Stimulated activated CD4-positive, alpha-beta T cell treated with anti-CD3 and anti-CD28 coated beads, Interleukin-2, amount 100 ng/mL, for 48 hours (primary cell): ENCODE measurements around the gene STK4.

Experiments used
- DNase-seq, 2 donors: peaks; one replicate each; pipeline ENCODE4 v3.0.0-alpha.2; 2020

The STK4 gene

DNA sequence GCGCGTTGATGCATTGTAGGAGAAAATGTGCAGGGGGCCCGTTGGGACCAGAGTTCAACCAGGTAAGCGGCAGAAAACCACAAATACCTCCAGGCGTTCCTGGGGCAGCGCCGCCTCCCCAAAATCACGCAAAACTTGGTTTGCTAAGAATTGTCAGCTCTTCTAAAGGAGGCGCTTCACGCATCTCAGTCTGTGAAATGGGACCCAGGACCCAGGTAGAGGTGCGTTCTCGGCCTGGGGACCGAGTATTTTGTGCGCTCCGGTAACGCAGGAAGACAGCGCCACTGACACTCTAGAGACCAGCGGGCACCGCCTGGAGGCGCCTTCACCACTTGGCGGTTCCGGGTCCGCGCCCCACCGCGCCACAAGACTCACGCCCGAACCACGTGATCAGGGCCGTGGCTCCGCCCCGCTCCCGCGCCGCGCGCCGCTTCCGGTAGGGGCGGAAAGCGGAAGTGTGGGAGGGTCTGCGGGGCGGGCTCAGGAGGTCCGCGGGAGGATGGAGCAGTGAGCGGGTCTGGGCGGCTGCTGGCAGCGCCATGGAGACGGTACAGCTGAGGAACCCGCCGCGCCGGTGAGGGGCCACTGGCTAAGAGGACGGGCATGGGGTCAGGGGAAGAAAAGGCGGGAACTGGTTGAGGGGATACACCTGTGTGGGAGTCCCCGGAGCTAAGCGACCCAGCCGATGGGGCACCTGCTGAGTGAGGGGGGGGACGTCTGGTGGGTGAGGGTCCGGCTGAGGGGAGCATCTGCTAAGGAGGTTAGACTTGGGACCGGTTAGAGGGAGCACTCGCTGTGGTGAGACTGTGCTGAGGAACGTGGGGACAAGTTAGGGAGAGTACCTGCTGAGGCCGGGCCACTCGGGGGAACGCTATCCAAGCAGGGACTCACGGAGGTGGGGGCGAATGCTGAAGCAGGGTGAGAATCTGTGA lies at the start of gene STK4:
STK4 (plus strand) TSS at position 483 of the 932 bp plus-strand sequence; CDS start at position 540, 57 bp downstream.
- peak; percentile 93 to 95 for DNase-seq

- DNase-seq = no peak
These were observed 49.7 kb upstream of the STK4 start for GRCh38 chr20:44916586-44916985.

DNA sequence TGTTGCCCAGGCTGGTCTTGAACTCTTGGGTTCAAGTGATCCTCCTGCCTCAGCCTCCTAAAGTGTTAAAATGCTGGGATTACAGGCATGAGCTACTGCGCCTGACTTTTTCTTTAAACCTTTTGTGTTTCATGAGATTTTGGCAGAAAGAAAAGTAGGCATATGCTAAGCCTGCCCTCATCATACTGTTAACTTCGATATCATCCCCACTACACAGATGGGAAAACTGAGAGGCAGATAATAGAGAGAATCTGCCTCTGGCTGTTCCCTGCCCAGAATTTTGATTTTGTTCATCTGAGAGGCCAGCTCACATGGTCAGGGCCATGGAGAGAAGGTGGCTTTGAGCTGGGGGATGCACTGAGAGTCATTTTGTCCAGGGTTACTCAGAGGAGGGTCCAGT lies 48.9 kb upstream of the STK4 start:
- DNase-seq = no peak

GRCh38 chr20:44918342-44918741 lies 48.0 kb upstream of the STK4 start:
- DNase-seq = no peak

GRCh38 chr20:44918761-44919160 lies 47.6 kb upstream of the STK4 start:
- DNase-seq = no peak

GRCh38 chr20:44921447-44921846 lies 44.9 kb upstream of the STK4 start:
- DNase-seq = no peak

- no peak for DNase-seq
These were observed 41.8 kb upstream of the STK4 start for GRCh38 chr20:44924541-44924940.

DNA sequence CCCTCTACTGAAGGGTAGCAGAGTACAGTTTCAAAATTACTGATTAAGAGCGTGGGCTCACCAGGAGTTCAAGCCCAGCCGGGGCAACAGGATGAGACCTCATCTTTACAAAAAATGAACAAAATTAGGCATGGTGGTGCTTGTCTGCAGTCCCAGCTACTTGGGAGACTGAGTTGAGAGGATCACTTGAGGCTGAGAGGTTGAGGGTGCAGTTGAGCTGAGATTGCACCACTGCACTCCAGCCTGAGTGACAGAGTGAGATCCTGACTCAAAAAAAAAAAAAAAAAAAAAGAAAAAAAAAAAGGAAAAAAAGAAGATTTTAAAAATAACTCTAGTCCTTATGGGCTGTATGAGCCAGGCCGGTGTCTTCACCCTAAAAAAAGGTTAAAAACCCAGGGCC lies 37.7 kb upstream of the STK4 start:
- DNase-seq = no peak

- no peak for DNase-seq
These were observed 35.7 kb upstream of the STK4 start for GRCh38 chr20:44930517-44931168.

- DNase-seq = no peak
These were observed 34.4 kb upstream of the STK4 start for GRCh38 chr20:44931911-44932310.

DNA sequence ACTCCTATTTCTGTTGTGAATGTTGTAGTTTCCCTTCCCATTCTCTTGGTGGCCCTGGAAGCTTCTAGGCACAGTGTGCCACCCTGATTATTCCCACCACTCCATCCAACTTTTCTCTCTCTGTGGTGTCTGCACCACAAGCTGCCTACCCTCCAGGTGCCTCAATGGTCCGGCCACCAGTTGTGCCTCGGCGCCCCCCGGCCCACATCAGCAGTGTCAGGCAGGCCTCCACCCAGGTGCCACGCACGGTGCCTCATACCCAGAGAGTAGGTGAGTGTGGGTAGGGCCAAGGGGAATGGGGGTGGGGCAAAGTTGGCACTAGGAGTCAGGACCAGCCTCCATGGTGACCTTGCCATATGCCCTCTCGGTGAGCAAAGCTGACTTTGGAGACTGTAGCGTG lies 33.4 kb upstream of the STK4 start:
- DNase-seq = no peak

DNA sequence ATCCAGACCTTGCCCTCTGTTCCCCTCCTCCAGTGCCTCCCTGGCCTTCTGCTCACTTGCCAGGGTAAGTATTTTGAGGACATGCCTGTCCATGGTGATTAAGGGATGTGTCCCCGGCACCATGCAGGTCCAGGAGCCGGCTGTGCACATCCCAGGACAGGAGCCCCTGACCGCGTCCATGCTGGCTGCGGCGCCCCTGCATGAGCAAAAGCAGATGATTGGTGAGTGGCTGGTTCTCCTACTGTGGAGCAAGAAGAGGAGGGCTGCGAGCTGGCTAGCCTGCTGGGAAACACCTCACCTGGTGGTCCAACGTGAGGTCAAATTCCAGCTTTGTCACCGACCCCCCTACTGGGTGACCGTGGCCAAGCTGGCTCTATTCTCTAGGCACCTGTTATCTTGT lies 29.8 kb upstream of the STK4 start:
- DNase-seq = no peak

- DNase-seq = no peak
These were observed 27.7 kb upstream of the STK4 start for GRCh38 chr20:44938637-44939036.

DNA sequence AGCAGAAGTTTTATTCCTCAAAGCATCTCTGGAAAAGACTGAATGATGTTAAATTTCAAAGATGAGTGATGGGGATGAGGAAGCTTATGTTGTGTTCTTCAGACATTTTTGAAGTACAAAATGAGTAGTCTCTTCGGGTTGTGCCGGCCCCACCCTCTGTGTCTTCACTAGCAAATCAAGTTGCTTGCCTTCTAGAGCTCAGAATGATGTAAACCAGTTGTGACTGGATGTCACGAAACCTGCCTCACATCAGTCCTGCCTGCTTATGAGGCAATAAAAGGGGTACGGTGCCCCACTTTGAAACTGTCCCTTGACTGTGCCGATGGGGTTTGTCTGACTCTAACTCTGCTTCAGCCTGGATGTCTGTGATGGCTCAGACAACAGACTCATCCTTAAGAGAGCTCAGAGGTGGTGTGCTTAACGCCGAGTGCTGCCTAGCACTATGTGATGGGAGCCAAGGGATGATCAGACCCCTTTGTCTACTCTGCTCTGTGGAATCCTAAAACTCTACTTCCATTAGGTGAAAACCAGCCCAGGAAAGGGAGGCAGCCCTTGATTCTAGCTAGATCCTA lies 25.1 kb upstream of the STK4 start:
- DNase-seq = no peak

DNA sequence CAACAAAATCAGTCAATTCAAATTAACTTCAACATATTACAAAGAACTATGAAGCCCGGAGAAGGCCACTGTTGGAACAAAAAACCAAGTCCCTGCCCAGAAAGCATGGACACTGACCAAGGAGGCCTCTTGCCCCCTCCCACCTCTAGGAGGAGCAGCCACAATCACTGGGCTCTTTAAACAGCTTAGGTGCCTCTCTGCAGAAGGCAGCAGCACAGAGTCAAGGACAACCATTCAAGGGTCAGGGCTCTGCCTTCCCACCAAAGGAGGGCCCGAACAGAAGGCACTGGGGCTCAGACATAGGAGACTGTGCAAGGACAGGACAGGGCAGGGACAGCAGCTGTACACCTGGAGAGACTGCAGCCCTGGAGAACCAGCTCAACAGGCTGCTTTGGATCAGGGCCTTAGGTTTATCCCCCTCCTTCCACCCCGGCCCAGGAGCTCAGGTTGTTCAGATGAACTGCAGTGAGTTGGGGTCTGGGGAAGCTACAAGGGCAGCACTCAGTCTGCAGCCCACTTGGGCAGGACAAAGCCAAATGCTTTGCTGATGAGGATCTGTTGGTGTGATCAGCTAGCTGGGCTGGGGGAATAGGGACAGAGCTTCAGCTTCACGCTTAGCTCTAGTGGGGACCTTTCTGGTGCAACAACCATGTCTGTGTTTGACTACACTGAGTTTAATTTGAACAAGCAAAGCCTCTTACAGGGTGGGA lies 23.9 kb upstream of the STK4 start:
- DNase-seq = no peak

- DNase-seq = no peak
These were observed 22.5 kb upstream of the STK4 start for GRCh38 chr20:44943828-44944227.

- no peak for DNase-seq
These were observed 21.1 kb upstream of the STK4 start for GRCh38 chr20:44945261-44945660.

DNA sequence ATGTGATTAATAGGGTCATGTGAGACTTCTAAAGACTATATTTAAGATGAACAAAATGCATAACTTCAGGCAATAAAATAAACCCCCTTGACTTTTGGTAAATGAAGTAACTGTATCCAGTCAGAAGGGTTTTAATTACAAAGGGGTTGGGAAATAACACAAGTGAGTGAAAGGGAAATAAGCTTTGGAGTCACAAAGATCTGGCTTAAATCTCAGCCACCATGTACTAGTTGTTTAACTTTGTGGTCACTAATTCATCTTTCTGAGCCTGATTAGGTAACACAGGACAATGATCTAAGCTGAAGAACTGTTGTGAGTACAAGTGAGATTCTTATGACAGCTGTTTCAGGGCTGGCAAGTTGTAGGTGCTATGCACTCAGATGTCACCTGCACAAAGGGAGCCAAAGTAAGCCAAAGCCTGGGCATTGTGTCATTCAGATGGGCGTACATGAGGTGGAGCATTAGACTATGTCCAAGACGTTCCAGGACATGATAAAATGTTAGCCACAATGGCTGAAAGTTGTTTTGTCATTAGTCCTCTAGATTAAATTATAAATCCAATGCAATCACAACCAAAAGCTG lies 19.9 kb upstream of the STK4 start:
- no peak for DNase-seq

DNA sequence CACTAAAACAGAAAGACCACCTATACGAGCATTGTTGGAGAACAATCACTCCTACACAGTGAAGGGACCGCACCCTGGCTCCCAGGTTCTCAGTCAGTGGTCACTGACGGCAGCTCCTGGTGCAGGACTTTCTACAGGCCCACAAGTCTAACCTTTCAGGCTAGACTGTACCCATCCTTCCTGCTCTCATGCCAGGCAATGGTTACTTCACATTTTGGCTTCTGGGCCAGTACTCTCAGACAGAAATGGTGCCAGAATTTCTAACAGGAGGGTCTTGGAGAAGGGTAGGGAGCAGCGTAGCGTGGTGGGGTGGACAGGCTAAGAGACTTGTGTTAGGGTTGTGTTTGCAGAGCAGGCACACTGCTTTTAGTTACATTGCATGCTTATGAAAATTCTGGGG lies 18.2 kb upstream of the STK4 start:
- no peak for DNase-seq

DNA sequence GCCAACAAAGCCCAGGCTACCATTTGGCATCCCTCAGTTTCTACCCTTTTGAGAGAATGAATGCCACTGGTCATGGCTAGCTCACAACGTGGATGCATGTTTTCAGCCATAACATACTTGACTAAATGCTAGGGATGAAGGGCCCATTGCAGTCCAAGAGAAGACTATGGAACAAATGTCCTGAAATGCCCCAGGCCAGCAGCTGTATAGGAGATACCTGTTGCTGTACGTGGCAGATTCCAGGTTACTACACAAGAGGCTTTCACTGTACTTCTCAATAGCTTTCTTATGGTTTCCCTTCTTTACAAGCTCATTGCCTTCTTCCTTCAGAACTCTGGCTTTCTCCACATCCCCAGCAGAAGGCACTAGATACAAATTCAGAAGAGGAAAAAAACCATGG lies 17.8 kb upstream of the STK4 start:
- DNase-seq = no peak

DNA sequence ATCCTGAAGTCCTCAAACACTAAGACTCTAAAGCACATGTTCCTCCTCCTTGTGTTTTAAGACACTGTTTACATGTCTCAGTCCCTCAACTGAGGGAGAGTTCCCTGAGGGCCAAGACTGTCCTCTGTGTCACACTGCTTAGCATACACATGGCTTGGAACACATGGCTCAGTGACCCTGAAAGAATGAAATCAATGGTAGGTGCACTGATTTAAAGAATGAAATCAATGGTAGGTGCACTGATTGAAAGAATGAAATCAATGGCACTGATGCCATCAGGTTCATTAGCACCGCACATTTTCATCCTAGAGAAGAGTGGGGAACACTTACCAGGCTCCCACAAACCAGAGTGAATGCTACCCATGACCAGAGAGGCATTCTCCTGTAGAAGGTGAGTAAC lies 15.9 kb upstream of the STK4 start:
- no peak for DNase-seq

GRCh38 chr20:44952731-44953130 lies 13.6 kb upstream of the STK4 start:
- no peak for DNase-seq

DNA sequence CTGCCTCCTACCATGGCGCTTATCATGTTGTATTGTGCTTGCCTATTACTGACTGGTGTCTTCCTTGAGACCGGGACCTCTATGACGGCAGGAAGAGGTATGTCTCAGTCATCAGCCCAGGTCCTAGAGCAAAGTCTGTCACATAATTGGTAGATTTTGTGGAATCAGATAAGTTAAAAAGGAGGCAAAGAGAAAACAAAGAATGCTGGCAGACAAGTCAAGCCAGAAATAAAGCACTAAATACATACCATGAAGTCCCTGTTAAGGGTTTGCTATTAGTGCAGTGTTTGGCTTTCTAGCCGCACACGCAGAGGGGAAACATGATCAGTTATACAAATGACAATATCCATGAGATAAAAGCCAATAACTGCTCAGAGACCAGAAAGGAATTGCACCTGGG lies 12.1 kb upstream of the STK4 start:
- DNase-seq = no peak
